Fibroblast of villous mesenchyme (primary cell): ENCODE measurements around the gene MOCOS. TPM values are rescaled to one million over a fixed set of nuclear protein-coding genes. Genes with fewer than 3 reads are reported as not detected.

Experiments
- DNase-seq: peaks from one replicate; pipeline ENCODE4 v3.0.0-alpha.2; 2010; ENCODE audit warnings: low read depth
- H3K4me3 ChIP-seq: 2 replicates; pipeline ENCODE4 v1.5.1; 2011; ENCODE audit warnings: low read depth, mild to moderate bottlenecking, low read length
- total RNA-seq: library from RNA; depleted of rRNA; stranded (reverse); fragments of >200 nt; gene quantifications from 2 replicates; pipeline ENCODE4 v1.2.3, GENCODE V29; 2012
- TF ChIP-seq, protein P1 (sequence below): IDR thresholded peaks from 2 replicates; pipeline ENCODE4 v1.5.1; 2012; ENCODE audit warnings: low read depth, mild to moderate bottlenecking, low read length; ENCODE audit not compliant: insufficient read depth

The MOCOS gene
- total RNA-seq, 1 donor, result 3.0 TPM

DNA sequence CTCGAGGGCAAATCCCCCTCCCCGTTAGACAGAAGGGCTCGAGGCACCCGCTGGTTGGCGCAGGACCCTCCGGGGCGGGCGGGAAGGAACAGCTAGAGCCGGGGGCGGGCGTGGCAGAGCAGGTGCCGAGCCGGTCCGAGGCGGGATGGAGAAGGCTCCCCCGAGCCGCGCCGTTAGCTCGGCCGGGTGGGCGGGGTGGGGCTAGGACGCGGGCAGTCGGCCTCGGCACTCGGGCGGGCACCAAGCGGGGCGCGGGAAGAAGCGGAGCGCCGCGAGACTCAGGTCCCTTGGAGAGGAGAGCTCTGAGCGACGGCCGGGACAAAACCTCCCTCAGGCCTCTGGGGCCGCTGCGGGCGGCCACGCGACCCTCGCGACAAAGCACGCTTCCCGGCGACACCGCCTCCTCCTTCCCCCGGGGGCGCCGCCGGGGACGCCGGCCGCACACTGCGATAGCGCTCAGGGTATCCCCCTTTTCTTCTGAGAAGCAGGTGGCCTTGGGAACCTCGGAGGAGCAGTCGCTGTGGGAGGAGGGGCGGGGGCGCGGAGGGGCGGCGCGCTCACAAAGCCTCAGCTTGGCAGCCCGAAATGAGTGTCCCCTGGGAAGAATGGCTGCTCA is 110.9 kb downstream of the MOCOS start:
- H3K4me3 ChIP-seq, result peak overlapping the region; percentile 42
- TF ChIP-seq, protein P1, sequence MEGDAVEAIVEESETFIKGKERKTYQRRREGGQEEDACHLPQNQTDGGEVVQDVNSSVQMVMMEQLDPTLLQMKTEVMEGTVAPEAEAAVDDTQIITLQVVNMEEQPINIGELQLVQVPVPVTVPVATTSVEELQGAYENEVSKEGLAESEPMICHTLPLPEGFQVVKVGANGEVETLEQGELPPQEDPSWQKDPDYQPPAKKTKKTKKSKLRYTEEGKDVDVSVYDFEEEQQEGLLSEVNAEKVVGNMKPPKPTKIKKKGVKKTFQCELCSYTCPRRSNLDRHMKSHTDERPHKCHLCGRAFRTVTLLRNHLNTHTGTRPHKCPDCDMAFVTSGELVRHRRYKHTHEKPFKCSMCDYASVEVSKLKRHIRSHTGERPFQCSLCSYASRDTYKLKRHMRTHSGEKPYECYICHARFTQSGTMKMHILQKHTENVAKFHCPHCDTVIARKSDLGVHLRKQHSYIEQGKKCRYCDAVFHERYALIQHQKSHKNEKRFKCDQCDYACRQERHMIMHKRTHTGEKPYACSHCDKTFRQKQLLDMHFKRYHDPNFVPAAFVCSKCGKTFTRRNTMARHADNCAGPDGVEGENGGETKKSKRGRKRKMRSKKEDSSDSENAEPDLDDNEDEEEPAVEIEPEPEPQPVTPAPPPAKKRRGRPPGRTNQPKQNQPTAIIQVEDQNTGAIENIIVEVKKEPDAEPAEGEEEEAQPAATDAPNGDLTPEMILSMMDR, result no peak
- no peak for DNase-seq

DNA sequence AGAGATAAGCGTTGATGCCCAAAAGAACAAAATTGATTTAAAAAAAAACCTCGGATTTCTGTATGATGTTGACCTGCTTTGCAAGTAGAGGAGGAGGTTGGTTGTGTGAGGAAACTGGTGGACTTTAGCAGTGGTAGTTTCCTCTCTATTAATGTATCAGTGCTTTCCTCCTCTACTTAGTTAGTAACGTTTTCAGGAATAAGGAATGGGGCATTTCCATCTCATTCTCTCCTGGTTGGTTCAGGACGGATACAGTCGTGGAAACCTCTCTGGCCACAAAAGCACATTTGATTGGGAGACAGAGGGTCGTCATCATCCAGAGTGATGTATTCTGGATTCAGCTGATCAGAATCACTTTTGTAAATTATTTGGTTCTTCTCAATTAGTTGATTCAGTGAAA is 111.7 kb downstream of the MOCOS start:
- H3K4me3 ChIP-seq, result no peak overlapping the region
- TF ChIP-seq, protein P1, result no peak

DNA sequence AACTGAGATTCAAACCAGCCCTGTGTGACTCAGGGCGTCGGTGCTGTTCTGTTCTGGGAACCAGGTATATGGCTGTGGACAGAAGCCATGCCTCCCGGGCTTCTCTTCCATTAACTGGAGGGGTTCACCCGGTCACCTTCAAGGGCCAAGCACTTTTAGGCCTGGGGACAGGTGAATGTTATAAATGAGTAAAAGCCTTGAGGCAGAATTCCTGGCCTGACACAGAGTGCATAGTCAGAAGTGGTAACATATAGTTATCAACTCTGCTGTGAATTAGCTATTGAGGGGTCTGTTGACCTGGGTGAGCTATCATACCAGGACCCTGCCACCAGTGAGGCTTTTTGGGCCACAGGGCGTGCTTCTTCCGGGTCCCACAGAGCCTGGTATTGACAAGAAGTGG is 112.9 kb downstream of the MOCOS start:
- no peak overlapping the region for H3K4me3 ChIP-seq
- TF ChIP-seq, protein P1, result no peak
- DNase-seq, result no peak

More for the DNA sequence above, 111.7 kb downstream of the MOCOS start:
- DNase-seq, result no peak

DNA sequence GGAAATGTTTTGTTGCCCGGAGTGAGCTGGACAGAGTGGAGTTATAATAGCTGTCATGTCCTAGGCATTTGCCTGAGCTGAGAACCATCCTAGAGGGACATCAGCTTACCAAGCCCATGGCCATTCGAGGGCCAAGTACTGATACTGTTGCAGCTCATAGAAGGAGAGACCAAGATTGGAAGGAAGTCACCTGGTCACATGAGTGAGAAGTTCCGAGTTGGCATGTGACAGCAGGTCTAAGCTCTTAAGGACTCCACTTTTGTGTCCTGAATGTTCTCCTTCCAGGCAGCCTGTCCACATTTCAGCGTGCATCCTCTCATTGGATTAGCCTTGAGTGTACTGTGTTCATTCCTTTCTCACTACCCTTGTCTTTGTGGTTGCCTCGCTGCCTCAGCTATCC is 114.6 kb downstream of the MOCOS start:
- DNase-seq, result no peak
- no peak overlapping the region for H3K4me3 ChIP-seq
- TF ChIP-seq, protein P1, result no peak

DNA sequence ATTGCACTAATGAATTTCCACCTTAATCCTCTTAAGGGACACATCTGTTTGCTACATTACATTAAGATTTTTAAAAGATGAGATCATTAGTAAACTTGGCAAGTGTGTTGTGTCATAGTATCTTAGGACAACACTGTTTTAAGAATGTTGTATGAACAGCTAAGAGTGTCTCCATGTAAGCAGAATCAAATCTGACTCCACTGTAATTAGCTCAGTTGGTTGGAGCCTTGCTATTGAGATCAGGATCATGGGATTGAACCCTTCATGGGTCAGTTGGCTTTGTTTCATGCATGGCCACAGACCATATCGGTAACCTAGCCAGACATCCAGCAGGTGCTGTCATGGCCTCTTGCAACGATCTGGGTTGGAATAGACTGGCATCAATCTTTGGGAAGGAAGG is 115.4 kb downstream of the MOCOS start:
- peak; percentile 11 for DNase-seq
- TF ChIP-seq, protein P1, result no peak
- H3K4me3 ChIP-seq, result no peak overlapping the region

DNA sequence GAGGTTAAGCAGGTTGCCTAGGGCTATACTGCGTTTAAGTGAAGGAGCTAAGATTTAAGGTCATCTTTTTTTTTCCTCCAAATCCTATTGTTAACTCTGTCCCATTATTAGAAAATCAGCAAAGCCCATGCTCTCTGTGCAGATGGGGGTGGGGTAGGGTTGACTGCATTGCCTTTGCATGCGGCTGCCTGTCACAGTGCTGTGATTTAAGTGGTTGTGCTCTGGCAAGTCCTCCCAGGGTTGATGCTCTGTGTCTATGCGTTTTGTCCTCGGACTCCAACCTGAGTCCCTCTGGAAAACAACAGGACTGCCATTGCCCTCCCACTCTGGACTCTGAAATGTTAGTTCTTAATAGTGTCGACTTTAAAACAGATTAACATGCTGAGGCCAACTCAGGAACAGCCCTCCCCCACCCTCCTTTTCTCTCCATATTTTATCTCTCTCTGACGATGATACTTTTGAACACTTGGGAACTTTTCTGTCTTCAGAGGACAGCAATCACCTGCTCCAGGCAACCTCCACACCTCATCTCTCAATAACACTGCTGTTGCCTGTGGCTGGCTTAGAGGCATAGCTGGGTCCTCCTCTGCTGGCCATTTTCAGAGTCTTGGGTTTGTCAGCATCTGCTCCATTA is 116.0 kb downstream of the MOCOS start:
- DNase-seq, result no peak
- TF ChIP-seq, protein P1, result no peak
- no peak overlapping the region for H3K4me3 ChIP-seq

DNA sequence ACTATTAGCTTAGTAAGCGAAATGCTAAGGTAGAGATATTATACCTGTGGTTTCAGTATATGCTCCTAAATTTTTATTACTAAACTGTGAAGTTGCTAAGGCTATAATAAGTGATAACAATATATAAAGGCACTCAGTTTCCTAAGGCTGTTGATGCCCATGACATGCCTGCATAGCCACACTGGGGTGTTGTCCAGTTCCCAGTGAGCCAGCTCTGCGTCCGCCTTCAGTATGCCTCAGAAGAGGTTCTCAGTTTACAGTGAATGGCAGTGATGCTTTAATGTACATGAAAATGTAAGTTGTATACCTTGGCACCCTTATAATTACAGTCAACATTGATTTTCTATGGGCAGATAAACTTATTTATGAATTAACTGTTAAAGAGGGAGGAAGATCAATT is 117.4 kb downstream of the MOCOS start:
- DNase-seq, result no peak

More for the DNA sequence above, 117.4 kb downstream of the MOCOS start:
- no peak overlapping the region for H3K4me3 ChIP-seq
- TF ChIP-seq, protein P1, result no peak
